Erythroblast (primary cell): ENCODE data around the gene FAR2.

Source experiments
- GATA1 ChIP-seq: IDR thresholded peaks from 2 replicates; pipeline ENCODE4 v1.6.1; 2011; ENCODE audit warnings: low read depth, mild to moderate bottlenecking, control low read depth, low read length, moderate library complexity
- POLR2A ChIP-seq: IDR thresholded peaks from 2 replicates; pipeline ENCODE4 v1.6.1; 2011; ENCODE audit warnings: mild to moderate bottlenecking, low read length

- TF ChIP-seq POLR2A (no peak), GATA1 (no peak)
Observed at GRCh38 chr12:29211696-29212095, 62.6 kb downstream of the FAR2 start.
